DND-41 (cell line): ENCODE data around the gene OSBPL9.

ENCODE experiments used
- EZH2 ChIP-seq: IDR thresholded peaks from 3 replicates; pipeline ENCODE4 v1.6.1; 2012; ENCODE audit warnings: borderline replicate concordance, low read depth, mild to moderate bottlenecking, moderate library complexity, low read length, inconsistent platforms; ENCODE audit not compliant: severe bottlenecking
- TF ChIP-seq, protein P1 (sequence below): IDR thresholded peaks from 2 replicates; pipeline ENCODE4 v1.5.1; 2012; ENCODE audit warnings: borderline replicate concordance, low read length, moderate library complexity, mild to moderate bottlenecking; ENCODE audit not compliant: poor library complexity, severe bottlenecking; ENCODE audit errors: extremely low read depth

DNA sequence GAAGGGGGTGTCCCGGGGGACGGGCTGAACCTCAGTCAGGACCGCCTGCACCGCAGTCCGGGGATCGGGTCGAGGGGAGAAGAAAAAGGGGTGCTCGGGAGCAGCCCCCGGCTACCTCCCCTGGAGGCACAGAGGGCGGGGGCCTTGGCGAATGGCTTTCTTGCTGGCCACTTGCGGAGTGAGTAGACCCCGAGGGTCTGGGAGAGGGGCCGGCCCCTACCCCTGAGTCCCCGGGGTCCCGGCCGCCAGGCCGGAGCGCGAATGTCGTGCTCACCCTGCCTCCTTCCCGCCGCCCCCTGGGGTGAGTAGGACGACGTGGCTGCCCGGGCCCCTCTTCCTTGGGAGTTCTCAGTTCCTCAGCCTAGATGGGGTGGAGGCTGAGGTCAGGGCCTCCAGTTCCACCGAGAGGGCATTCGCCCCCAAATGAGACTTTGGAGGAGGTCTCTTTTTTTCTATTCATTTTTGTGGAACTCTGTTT is 113.0 kb downstream of the OSBPL9 start:
- TF ChIP-seq, protein P1, sequence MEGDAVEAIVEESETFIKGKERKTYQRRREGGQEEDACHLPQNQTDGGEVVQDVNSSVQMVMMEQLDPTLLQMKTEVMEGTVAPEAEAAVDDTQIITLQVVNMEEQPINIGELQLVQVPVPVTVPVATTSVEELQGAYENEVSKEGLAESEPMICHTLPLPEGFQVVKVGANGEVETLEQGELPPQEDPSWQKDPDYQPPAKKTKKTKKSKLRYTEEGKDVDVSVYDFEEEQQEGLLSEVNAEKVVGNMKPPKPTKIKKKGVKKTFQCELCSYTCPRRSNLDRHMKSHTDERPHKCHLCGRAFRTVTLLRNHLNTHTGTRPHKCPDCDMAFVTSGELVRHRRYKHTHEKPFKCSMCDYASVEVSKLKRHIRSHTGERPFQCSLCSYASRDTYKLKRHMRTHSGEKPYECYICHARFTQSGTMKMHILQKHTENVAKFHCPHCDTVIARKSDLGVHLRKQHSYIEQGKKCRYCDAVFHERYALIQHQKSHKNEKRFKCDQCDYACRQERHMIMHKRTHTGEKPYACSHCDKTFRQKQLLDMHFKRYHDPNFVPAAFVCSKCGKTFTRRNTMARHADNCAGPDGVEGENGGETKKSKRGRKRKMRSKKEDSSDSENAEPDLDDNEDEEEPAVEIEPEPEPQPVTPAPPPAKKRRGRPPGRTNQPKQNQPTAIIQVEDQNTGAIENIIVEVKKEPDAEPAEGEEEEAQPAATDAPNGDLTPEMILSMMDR: no peak
- TF ChIP-seq EZH2: no peak
